Stimulated activated CD8-positive, alpha-beta memory T cell treated with anti-CD3 and anti-CD28 coated beads, Interleukin-2, amount 100 ng/mL, for 1 hour (primary cell): ENCODE results near the gene PNPLA7.
"Not testable (repeated sequence)": the region's sequence is repeated elsewhere in the genome, so short reads cannot be mapped to it uniquely, and the experiment has no call there.

Experiments
- DNase-seq, 2 donors: peaks; one replicate each; pipeline ENCODE4 v3.0.0-alpha.2; 2020; ENCODE audit warnings: low read depth in 2 of 2

The PNPLA7 gene

DNA sequence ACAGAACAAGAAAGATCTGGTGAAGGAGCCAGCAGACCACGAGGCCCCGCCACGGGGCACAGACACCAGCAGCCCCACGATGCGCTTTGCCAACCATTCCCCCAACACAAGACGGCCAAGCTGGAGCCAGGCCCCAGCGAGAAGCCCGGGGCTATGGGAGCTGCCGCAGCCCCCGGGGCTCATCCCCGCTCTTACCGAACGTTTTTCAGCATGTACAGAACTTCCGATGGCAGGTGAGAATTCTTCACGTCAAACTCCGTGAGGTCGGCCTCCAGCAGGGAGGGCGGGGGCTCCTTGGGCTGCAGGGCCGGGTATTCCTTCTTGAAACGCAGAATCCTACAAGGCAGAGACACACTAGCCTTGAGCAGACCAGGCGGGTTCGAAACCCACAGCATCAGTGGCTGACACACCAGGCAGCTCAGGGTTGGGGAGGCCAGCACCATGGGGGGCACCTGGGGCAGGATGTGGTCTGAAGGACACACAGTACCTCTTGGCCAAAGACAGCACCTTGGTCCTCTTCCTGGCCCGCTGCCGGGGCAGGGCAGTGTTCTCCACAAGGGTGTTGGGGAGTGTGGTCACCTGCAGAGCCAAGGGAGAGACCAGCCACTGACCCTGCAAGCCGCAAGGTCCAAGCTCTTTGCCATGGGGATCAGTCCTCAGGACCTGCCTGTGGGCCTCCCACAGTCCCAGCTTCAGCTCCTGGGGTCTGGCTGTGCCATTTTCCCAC lies 6.8 kb downstream of the PNPLA7 start:
- no peak for DNase-seq

DNA sequence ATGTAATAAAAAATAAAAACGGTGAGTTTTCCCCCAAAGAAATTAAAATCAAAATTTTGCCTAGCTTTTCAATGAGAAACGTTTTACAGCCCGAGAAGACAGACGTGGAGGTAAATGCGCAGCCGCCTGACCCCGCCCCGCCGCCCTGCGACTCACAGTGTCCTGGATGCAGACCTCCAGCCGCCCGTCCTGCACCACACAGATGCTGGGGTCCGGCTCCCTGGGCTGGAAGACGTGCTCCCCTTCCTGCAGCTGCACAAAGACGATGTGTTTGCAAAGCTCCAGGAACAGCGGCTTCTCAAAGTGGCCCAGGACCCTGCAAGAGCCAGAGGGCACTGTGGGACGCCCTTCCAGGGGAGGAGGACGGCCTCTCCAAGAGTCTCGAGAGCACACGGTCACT lies 7.7 kb downstream of the PNPLA7 start:
- no peak for DNase-seq

GRCh38 chr9:137540536-137540935 lies 9.7 kb downstream of the PNPLA7 start:
- DNase-seq: no peak

DNA sequence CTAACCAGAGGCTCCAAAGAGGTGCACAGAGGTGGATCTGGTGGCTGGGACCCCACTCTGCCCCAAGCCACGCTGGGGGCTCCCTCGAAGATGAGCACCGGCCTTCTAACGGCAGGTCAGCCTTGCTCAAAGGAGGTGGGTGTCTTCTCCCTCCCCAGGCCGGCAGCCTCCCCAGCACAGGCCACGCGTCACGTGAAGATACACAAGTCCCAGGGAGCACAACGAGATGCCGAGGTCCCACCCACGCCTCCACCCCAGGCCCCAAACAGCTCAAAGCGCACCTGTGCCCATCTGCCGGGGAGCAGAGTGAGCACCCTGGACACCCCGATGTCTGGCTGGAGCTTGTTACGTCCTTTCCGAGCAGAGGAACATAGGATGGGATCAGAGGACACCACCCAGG lies 12.1 kb downstream of the PNPLA7 start:
- no peak for DNase-seq

DNA sequence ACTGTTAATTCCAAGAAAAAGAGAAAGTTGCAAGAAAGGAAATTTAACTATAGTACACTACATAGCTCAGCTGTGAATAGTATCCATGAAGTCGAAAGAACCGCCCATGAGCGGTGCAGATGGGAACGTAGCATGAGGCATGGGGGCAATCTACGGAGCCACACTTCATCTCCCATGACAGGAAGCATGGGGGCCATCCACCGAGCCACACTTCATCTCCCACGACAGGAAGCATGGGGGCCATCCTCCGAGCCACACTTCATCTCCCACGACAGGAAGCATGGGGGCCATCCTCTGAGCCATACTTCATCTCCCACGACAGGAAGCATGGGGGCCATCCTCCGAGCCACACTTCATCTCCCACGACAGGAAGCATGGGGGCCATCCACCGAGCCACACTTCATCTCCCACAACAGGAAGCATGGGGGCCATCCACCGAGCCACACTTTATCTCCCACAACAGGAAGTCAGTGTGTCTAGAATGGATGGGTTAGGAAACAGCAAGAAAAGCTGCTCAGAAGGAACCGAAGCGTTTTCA lies 13.5 kb downstream of the PNPLA7 start:
- DNase-seq: not testable (repeated sequence)

DNA sequence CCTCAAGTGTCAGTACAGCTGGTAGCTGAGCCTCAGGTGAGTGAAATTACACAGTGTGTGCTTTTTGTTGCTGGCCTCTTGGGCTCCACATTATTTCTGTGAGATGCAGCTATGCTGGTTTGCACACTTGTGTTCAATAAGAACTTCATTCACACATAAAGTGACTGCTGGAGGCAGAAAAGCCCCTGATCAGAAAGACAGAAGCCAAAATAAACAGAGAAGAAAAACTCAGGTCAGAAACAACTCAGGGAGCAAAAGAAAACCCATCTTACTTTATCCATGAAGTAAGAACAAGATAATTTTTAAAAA lies 15.1 kb downstream of the PNPLA7 start:
- DNase-seq: no peak

DNA sequence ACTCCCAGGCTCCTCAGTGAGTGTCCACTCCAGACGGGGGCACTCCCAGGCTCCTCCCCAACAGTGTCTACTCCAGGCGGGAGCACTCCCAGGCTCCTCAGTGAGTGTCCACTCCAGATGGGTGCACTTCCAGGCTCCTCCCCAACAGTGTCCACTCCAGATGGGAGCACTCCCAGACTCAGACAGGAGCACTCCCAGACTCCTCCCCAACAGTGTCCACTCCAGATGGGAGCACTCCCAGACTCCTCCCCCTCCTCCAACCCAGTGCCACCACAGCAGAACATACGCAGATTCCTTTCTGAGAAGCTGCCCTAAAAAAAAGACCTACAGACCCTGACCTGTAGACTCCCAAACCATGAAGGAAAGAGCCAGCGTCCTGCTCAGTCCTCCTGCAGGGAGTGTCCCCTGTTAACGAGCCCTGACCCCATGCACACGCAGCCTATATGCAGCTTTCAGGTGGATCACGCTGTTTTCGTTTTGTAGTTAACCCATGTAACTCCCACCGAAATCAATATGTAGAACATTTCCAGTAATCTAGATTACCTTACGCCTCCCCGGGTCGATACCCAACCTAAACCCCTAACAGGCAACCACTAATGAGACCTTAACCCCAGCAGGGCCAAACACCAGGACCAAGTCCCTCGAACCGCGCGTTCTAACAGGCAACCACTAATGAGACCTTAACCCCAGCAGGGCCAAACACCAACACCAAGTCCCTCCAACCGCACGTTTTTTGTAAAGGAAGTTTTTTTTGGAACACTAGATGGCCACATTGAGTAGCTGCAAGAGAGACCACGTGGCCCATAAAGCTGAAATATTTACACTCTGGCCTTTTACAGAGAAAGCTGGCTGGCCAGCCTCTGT lies 15.7 kb downstream of the PNPLA7 start:
- no peak for DNase-seq

DNA sequence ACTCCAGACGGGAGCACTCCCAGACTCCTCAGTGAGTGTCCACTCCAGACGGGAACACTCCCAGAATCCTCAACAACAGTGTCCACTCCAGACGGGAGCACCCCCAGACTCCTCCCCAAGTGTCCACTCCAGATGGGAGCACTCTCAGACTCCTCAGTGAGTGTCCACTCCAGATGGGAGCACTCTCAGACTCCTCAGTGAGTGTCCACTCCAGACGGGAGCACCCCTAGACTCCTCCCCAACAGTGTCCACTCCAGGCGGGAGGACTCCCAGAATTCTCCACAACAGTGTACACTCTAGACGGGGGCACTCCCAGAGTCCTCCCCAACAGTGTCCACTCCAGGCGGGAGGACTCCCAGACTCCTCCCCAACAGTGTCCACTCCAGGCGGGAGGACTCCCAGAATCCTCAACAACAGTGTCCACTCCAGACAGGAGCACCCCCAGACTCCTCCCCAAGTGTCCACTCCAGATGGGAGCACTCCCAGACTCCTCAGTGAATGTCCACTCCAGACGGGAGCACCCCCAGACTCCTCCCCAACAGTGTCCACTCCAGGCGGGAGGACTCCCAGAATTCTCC lies 17.2 kb downstream of the PNPLA7 start:
- not testable (repeated sequence) for DNase-seq

DNA sequence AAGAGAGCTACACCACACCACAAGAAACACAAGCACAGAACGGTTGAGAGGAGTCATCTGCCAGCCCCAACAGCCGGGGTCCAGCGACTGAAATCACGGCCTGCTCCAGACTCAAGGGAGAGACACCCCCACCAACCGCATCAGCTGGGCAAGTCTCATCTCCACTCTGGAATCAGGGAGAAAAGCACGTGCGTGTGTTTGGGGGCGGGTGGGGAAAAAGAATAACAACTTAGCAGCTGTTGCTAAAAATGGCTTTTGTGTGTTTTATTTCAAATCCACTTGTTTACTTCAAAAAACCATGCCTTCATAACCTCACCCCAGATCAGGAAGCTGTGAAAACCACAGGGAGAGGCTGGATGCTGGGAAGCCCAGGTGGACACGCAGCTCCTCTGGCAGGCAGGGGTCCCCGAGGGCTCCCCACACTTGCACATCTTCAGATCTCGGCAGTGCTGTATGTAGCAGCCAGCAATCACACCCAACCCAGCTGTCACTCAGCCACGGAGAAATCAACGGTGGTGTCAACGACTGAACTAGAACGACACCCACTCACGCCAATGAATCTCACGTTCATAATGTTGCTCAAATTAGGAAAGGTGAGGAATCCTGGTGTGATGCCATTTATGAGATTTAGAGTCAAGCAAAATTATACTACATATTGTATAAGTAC lies 19.0 kb downstream of the PNPLA7 start:
- no peak for DNase-seq

GRCh38 chr9:137530331-137530730 lies 19.9 kb downstream of the PNPLA7 start:
- no peak for DNase-seq

GRCh38 chr9:137524981-137525317 lies 25.3 kb downstream of the PNPLA7 start:
- no peak for DNase-seq

GRCh38 chr9:137524161-137524980 lies 25.8 kb downstream of the PNPLA7 start:
- no peak for DNase-seq

GRCh38 chr9:137522746-137523455 lies 27.3 kb downstream of the PNPLA7 start:
- DNase-seq: no peak

DNA sequence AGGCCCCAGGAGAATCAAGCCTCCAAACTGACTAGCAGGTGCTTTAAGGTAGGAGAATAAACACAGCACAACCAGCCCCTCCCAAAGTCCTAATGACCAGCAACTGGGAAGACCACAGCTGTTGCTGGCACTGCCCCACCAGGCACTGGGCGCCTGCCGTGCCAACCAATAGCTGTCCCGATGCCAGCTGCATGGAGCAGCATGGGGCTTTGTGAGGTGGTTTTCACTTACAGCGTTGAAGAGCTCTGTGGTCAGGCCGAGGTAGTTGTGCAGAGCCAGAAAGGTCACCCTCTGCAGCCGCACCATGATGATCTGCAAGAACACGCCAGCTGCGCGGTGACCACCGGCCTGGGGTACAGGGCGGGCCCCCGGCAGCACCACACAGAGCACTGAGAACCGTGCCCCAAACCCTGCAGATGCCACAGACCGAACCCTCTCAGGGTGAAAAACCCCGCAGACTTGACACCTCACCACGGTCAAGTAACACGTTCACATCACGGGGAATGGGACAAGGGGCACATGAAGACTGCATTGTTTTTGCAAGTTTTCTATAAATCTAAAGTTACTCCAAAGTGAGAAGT lies 28.7 kb downstream of the PNPLA7 start:
- DNase-seq: no peak

GRCh38 chr9:137520614-137521404 lies 29.4 kb downstream of the PNPLA7 start:
- no peak for DNase-seq

DNA sequence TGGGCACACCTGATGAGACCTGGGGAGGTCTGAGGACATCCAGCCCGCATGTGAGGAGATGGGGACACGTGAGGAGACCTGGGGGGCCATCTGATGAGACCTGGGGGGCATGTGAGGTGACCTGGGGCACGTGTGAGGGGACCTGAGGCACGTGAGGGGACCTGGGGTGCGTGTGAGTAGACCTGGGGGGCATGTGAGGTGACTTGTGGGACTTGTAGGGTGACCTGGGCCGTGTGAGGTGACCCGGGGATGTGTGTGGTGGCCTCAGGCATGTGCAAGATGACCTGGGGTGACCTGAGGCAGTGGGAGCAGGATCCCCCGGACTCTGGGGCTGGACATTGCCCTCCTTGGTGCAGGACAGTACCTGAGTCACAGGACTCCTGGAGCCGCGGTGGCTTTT lies 30.6 kb downstream of the PNPLA7 start:
- no peak for DNase-seq

- not testable (repeated sequence) for DNase-seq
These were observed 31.3 kb downstream of the PNPLA7 start for GRCh38 chr9:137518661-137519459.

- DNase-seq: no peak
These were observed 33.9 kb downstream of the PNPLA7 start for GRCh38 chr9:137516144-137516917.
